Smooth muscle cell (in vitro differentiated cells): ENCODE data around the gene SLC4A8. TPM values are rescaled to one million over a fixed set of nuclear protein-coding genes. Genes with fewer than 3 reads are reported as not detected.

Experiments used
- DNase-seq: peaks from one replicate; lab custom pipeline; 2025; ENCODE audit not compliant: unreplicated experiment; lab: John Stamatoyannopoulos, UW
- H2AFZ ChIP-seq: fragments of 200-600 bp; sonication (generic); 2 replicates; pipeline ENCODE4 v1.6.0; 2016; ENCODE audit warnings: antibody characterized with exemption, low read depth, mild to moderate bottlenecking
- H3F3A ChIP-seq: fragments of 200-600 bp; sonication (generic); 2 replicates; pipeline ENCODE4 v1.6.0; 2017; ENCODE audit warnings: antibody characterized with exemption, low read depth
- H3K27ac ChIP-seq: fragments of 200-600 bp; sonication (generic); 2 replicates; pipeline ENCODE4 v1.5.1; 2016; ENCODE audit warnings: low read depth, mild to moderate bottlenecking
- H3K27me3 ChIP-seq: fragments of 200-600 bp; sonication (generic); 2 replicates; pipeline ENCODE4 v1.6.1; 2016; ENCODE audit warnings: low read depth, mild to moderate bottlenecking
- H3K36me3 ChIP-seq: fragments of 200-600 bp; sonication (generic); 2 replicates; pipeline ENCODE4 v1.5.1; 2016; ENCODE audit warnings: low read depth
- H3K4me1 ChIP-seq: fragments of 200-600 bp; sonication (generic); 2 replicates; pipeline ENCODE4 v1.5.1; 2016; ENCODE audit warnings: low read depth
- H3K4me2 ChIP-seq: fragments of 200-600 bp; sonication (generic); 2 replicates; pipeline ENCODE4 v1.6.0; 2016; ENCODE audit warnings: mild to moderate bottlenecking
- H3K4me3 ChIP-seq: fragments of 200-600 bp; sonication (generic); 2 replicates; pipeline ENCODE4 v1.5.1; 2016; ENCODE audit warnings: mild to moderate bottlenecking
- H3K79me2 ChIP-seq: fragments of 200-600 bp; sonication (generic); 2 replicates; pipeline ENCODE4 v1.6.0; 2016; ENCODE audit warnings: low read depth, mild to moderate bottlenecking
- H3K9ac ChIP-seq: fragments of 200-600 bp; sonication (generic); 2 replicates; pipeline ENCODE4 v1.6.0; 2016; ENCODE audit warnings: low read depth
- H3K9me3 ChIP-seq: fragments of 200-600 bp; sonication (generic); replicated peaks from 2 replicates; pipeline ENCODE4 v1.5.1; 2016; ENCODE audit warnings: low read depth
- H4K20me1 ChIP-seq: fragments of 200-600 bp; sonication (generic); 2 replicates; pipeline ENCODE4 v1.6.0; 2016; ENCODE audit warnings: low read depth
- WGBS: methylation state at CpG from one replicate; pipeline ENCODE4 v1.1.7; 2016; ENCODE audit warnings: low lambda C conversion rate; 5-methylcytosine and 5-hydroxymethylcytosine counted together
- polyA plus RNA-seq: library from polyadenylated mRNA; unstranded; fragments of >200 nt; fragmentation: Nextera tagmentation; extraction: Ambion mirVana; gene quantifications from 2 replicates; pipeline ENCODE4 v1.2.1, GENCODE V29; 2016
- total RNA-seq: library from RNA; depleted of rRNA; stranded (reverse); fragments of >200 nt; gene quantifications from 2 replicates; pipeline ENCODE4 v1.2.3, GENCODE V29; 2014
- TF ChIP-seq, protein P1 (sequence below): fragments of 200-600 bp; sonication (generic); IDR thresholded peaks from 2 replicates; pipeline ENCODE4 v1.5.1; 2017; ENCODE audit warnings: borderline replicate concordance, mild to moderate bottlenecking, antibody characterized with exemption; ENCODE audit not compliant: insufficient read depth, poor library complexity, severe bottlenecking

The SLC4A8 gene
- total and polyA plus RNA-seq, 2 experiments from 2014 or later = 1.00 to 5.2 TPM

DNA sequence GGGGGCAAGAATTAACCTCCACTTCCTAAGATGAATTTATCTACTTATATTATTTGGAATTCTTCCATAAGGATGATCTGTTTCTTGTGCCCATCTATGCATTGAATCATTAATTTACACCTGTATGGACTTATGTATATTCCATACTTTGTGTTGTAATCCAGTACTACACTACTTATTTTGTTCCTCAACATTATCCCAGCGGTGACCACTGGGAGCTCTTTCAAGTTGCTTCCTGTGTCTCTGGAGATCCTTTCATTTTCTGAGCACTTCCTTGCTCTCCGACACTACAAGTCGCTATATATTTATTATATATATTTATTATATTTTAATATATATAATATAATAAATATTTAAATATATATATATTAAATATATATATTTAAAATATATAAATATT lies 111.5 kb downstream of the SLC4A8 start:
- no peak overlapping the region for H3K4me3 ChIP-seq
- no peaks in the 10 kb centered on the region for H3K79me2 ChIP-seq
- 86% methylated on average over 3 of the region's 3 CpGs for WGBS
- no peak overlapping the region for H2AFZ ChIP-seq
- H3K27ac ChIP-seq = no peak overlapping the region
- H3K4me2 ChIP-seq = no peak overlapping the region
- no peaks in the 10 kb centered on the region for H3K36me3 ChIP-seq
- H3K4me1 ChIP-seq = peaks cover 3% of the 10 kb centered on the region
- no peaks in the 10 kb centered on the region for H3K9me3 ChIP-seq
- TF ChIP-seq, protein P1, sequence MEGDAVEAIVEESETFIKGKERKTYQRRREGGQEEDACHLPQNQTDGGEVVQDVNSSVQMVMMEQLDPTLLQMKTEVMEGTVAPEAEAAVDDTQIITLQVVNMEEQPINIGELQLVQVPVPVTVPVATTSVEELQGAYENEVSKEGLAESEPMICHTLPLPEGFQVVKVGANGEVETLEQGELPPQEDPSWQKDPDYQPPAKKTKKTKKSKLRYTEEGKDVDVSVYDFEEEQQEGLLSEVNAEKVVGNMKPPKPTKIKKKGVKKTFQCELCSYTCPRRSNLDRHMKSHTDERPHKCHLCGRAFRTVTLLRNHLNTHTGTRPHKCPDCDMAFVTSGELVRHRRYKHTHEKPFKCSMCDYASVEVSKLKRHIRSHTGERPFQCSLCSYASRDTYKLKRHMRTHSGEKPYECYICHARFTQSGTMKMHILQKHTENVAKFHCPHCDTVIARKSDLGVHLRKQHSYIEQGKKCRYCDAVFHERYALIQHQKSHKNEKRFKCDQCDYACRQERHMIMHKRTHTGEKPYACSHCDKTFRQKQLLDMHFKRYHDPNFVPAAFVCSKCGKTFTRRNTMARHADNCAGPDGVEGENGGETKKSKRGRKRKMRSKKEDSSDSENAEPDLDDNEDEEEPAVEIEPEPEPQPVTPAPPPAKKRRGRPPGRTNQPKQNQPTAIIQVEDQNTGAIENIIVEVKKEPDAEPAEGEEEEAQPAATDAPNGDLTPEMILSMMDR = no peak
- no peak for DNase-seq
- H3K9ac ChIP-seq = no peak overlapping the region
- H4K20me1 ChIP-seq = no peaks in the 10 kb centered on the region
- no peaks in the 10 kb centered on the region for H3K27me3 ChIP-seq
- H3F3A ChIP-seq = no peaks in the 10 kb centered on the region

DNA sequence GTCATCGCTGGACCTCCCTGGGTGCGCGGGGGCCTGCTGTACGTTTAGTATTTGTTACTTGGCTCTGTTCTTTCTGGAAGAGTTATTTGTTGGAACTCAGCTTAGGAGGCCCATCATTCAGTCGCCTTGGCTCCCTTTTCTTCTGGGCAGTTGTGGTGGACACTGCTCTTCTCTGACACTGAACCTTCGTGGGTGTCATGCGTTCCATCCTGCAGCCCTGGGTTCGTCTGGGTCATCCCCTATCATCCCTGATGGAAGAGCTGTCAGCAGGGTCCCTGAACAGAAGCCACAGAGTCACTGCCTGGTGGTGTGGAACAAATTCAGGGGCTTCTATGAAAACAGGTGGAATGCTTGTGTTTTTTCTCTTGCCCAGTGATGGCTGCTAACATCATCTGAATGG lies 113.5 kb downstream of the SLC4A8 start:
- Histone ChIP-seq H3K4me2 (no peak overlapping the region), H3K36me3 (no peaks in the 10 kb centered on the region), H2AFZ (no peak overlapping the region), H3F3A (no peaks in the 10 kb centered on the region), H3K79me2 (no peaks in the 10 kb centered on the region), H3K27me3 (no peaks in the 10 kb centered on the region), H3K9ac (no peak overlapping the region), H3K4me1 (peaks cover 3% of the 10 kb centered on the region), H3K27ac (no peak overlapping the region), H3K4me3 (no peak overlapping the region), H3K9me3 (no peaks in the 10 kb centered on the region), H4K20me1 (no peaks in the 10 kb centered on the region)
- WGBS = 93% methylated on average over 8 of the region's 8 CpGs
- DNase-seq = no peak
- TF ChIP-seq, protein P1 = no peak

DNA sequence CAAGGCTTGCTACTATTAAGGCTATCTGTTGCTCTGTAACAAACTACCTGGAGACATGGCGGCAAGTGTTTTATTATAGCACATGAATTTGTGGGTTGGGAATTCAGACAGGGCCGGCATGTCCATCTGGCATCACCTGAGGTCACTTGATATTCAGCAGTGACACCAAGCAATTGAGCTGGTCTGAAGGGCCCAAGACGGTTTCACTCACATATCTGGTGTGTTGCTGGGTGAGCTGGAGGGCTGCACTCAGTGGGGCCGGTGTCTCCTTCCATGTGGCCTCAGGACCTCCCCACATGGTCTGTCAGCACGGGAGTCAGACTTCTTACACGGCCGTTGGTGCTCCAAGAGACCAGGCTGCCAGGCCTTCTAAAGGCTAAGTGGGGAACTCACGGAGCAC lies 114.0 kb downstream of the SLC4A8 start:
- WGBS = 87% methylated on average over 8 of the region's 8 CpGs
- TF ChIP-seq, protein P1 = no peak
- H3K4me3 ChIP-seq = no peak overlapping the region
- peaks cover 3% of the 10 kb centered on the region for H3K4me1 ChIP-seq
- H3K9ac ChIP-seq = no peak overlapping the region
- no peak overlapping the region for H2AFZ ChIP-seq
- H3K27me3 ChIP-seq = no peaks in the 10 kb centered on the region
- DNase-seq = no peak
- no peaks in the 10 kb centered on the region for H3K9me3 ChIP-seq
- no peaks in the 10 kb centered on the region for H3K36me3 ChIP-seq
- no peaks in the 10 kb centered on the region for H3K79me2 ChIP-seq
- H4K20me1 ChIP-seq = no peaks in the 10 kb centered on the region
- no peak overlapping the region for H3K4me2 ChIP-seq
- H3F3A ChIP-seq = no peaks in the 10 kb centered on the region
- H3K27ac ChIP-seq = no peak overlapping the region

DNA sequence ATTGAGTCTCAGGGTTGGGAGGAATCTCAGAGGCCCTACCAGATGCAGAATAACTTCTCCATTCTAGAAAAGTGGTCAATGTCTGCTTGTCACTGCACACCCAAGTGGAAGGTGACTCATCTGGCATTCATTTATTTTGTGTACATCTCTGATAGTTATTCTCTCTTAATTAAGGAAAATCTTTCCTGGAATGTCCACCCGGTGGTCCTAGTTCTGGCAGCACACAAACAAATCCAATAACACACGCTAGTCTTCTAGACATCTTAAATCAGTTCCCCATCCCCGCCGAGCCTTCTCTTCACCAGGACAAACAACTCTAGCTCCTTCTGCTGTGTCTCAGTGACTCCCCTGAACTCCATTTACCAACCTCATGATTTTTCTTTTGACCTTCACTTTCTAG lies 116.4 kb downstream of the SLC4A8 start:
- H3K27ac ChIP-seq = no peak overlapping the region
- H3K4me3 ChIP-seq = no peak overlapping the region
- H3K4me1 ChIP-seq = peaks cover 3% of the 10 kb centered on the region
- H3K9ac ChIP-seq = no peak overlapping the region
- no peaks in the 10 kb centered on the region for H3K79me2 ChIP-seq
- H3K4me2 ChIP-seq = no peak overlapping the region
- no peaks in the 10 kb centered on the region for H3K27me3 ChIP-seq
- no peaks in the 10 kb centered on the region for H3K9me3 ChIP-seq
- DNase-seq = no peak
- WGBS = 92% methylated on average over 4 of the region's 4 CpGs
- no peaks in the 10 kb centered on the region for H3K36me3 ChIP-seq
- H4K20me1 ChIP-seq = no peaks in the 10 kb centered on the region
- no peak overlapping the region for H2AFZ ChIP-seq
- H3F3A ChIP-seq = no peaks in the 10 kb centered on the region
- TF ChIP-seq, protein P1 = no peak
